NT2/D1 (cell line): ENCODE results near the gene LDLRAD2.

Experiments
- YY1 ChIP-seq: IDR thresholded peaks from 2 replicates; pipeline ENCODE4 v1.6.1; 2011; ENCODE audit not compliant: insufficient read length, insufficient read depth
- ZNF274 ChIP-seq: IDR thresholded peaks from 2 replicates; pipeline ENCODE4 v1.6.1; 2011; ENCODE audit warnings: mild to moderate bottlenecking, low read depth, low read length

GRCh38 chr1:21853131-21853427 lies 41.0 kb downstream of the LDLRAD2 start:
- TF ChIP-seq ZNF274 (no peak), YY1 (no peak)
